Measurements from ENCODE around the gene FOSL2.
A peak's percentile ranks its signal among the peaks of the same experiment; 100 is the strongest.

The FOSL2 gene

DNA sequence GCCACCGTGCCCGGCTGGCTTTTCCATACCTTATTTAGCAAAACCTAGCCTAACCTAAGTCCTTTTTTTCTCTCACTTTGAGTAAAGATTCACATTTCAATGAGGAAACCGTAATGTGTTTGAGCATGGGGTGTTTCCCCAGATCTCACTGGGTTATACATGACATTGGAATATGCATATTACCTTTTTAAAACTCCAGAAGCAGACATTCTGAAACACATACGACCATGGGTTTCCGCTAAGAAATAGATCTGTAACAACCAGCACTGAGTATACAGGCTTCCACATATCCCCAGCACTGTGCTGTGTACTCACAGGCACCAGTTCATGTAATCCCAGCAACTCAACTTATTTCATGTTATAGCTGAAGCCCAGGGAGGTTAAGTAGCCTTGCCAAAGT lies 41.0 kb upstream of the FOSL2 start:
- no peaks in the 10 kb centered on the region for H3K36me3 Mint-ChIP-seq (ENCODE audit: low read depth)
- H3K27me3 Mint-ChIP-seq: peaks cover 22% of the 10 kb centered on the region
- no peaks in the 10 kb centered on the region for H3K9me3 Mint-ChIP-seq
- no peak overlapping the region for H3K4me3 Mint-ChIP-seq
- intact Hi-C loops (cut with micrococcal nuclease): no loop called here
- no peak overlapping the region for H3K27ac Mint-ChIP-seq
- peaks cover 26% of the 10 kb centered on the region for H3K4me1 Mint-ChIP-seq (ENCODE audit: low read depth)

- H3K27ac Mint-ChIP-seq: no peak overlapping the region
- no peak overlapping the region for H3K4me3 Mint-ChIP-seq
- H3K27me3 Mint-ChIP-seq: peaks cover 23% of the 10 kb centered on the region
- H3K4me1 Mint-ChIP-seq (ENCODE audit: low read depth): peaks cover 26% of the 10 kb centered on the region
- intact Hi-C loops (cut with micrococcal nuclease): no loop called here
- no peaks in the 10 kb centered on the region for H3K9me3 Mint-ChIP-seq
- H3K36me3 Mint-ChIP-seq (ENCODE audit: low read depth): no peaks in the 10 kb centered on the region
Observed at GRCh38 chr2:28352104-28352503, 40.6 kb upstream of the FOSL2 start.

DNA sequence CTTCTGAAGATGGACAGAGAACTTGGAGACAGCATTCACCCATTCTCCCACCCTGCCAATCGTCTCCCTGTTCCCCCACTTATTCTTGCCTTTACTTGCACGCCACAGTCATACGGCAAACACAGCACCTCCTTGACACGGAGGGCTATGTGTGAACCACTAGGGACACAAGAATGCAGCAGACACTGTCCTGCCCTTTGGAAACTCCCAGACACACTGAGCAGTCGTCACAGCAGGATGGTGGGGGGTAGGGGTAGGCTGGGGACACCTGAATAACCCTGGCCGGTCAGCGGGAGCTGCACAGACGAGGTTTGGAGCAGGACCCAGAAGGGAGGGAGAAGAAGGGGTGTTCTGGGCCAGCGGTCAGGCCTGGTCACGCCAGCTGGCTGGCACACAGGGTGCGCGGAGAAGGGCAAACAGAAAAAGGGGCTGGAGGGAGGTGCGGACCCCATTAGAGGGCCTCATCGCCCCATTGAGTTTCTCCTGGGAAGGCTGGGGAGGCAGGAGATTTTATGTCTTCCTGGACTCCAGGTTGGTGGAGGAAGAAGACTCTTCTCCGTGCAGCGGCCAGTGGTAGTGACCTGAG lies 40.0 kb upstream of the FOSL2 start:
- no peak overlapping the region for H3K4me3 Mint-ChIP-seq
- H3K4me1 Mint-ChIP-seq (ENCODE audit: low read depth): peaks cover 22% of the 10 kb centered on the region
- H3K27ac Mint-ChIP-seq: no peak overlapping the region
- no peaks in the 10 kb centered on the region for H3K9me3 Mint-ChIP-seq
- H3K27me3 Mint-ChIP-seq: peaks cover 23% of the 10 kb centered on the region
- intact Hi-C loops (cut with micrococcal nuclease): no loop called here
- H3K36me3 Mint-ChIP-seq (ENCODE audit: low read depth): no peaks in the 10 kb centered on the region

GRCh38 chr2:28354920-28355520 lies 37.6 kb upstream of the FOSL2 start:
- intact Hi-C loops (cut with micrococcal nuclease): no loop called here
- peaks cover 37% of the 10 kb centered on the region for H3K4me1 Mint-ChIP-seq (ENCODE audit: low read depth)
- H3K27me3 Mint-ChIP-seq: peaks cover 30% of the 10 kb centered on the region
- no peaks in the 10 kb centered on the region for H3K36me3 Mint-ChIP-seq (ENCODE audit: low read depth)
- no peak overlapping the region for H3K27ac Mint-ChIP-seq
- no peaks in the 10 kb centered on the region for H3K9me3 Mint-ChIP-seq
- H3K4me3 Mint-ChIP-seq: no peak overlapping the region

DNA sequence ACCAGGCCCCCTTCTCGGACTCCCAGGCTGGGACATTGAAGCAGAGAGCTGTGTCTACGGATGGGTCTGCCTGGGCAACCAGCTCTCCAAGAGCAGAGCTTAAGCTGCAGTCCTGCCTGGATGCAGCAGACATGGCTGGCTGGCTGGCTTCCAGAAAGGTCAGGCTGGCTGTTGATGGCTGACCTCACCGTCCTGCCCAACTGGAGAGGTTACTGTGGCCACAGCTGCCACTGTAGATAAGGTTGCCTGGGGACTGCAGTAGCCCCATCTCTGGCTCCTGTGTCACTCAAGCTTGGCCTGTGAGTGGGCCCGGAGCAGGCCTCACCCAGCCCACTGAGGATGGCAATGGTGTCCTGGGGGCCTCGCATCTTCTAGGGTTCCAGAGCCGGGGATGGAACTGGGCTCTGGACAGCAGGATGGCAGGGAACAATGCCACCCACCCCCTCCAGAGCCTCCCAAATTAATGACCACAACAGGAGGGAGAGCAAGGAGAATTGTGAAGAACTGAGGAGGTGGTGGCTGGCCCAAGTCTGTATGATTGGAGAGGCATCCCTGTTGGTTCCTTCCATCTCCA lies 37.0 kb upstream of the FOSL2 start:
- peaks cover 43% of the 10 kb centered on the region for H3K4me1 Mint-ChIP-seq (ENCODE audit: low read depth)
- intact Hi-C loops (cut with micrococcal nuclease): no loop called here
- H3K27ac Mint-ChIP-seq: peak overlapping the region; percentile 30
- no peaks in the 10 kb centered on the region for H3K36me3 Mint-ChIP-seq (ENCODE audit: low read depth)
- H3K4me3 Mint-ChIP-seq: no peak overlapping the region
- H3K9me3 Mint-ChIP-seq: no peaks in the 10 kb centered on the region
- H3K27me3 Mint-ChIP-seq: peaks cover 36% of the 10 kb centered on the region

- Mint-ChIP-seq H3K27me3 (peaks cover 42% of the 10 kb centered on the region), H3K4me3 (no peak overlapping the region), H3K27ac (peak overlapping the region; percentile 30), H3K9me3 (no peaks in the 10 kb centered on the region), H3K36me3 (ENCODE audit: low read depth) (no peaks in the 10 kb centered on the region), H3K4me1 (ENCODE audit: low read depth) (peaks cover 50% of the 10 kb centered on the region)
- intact Hi-C loops (cut with micrococcal nuclease): no loop called here
Observed at GRCh38 chr2:28356095-28356911, 36.4 kb upstream of the FOSL2 start.

- no peak overlapping the region for H3K27ac Mint-ChIP-seq
- no peak overlapping the region for H3K4me3 Mint-ChIP-seq
- peaks cover 47% of the 10 kb centered on the region for H3K27me3 Mint-ChIP-seq
- H3K36me3 Mint-ChIP-seq (ENCODE audit: low read depth): no peaks in the 10 kb centered on the region
- intact Hi-C loops (cut with micrococcal nuclease): no loop called here
- peaks cover 57% of the 10 kb centered on the region for H3K4me1 Mint-ChIP-seq (ENCODE audit: low read depth)
- H3K9me3 Mint-ChIP-seq: no peaks in the 10 kb centered on the region
Observed at GRCh38 chr2:28357055-28357454, 35.6 kb upstream of the FOSL2 start.

GRCh38 chr2:28357948-28358667 lies 34.5 kb upstream of the FOSL2 start:
- Mint-ChIP-seq H3K9me3 (no peaks in the 10 kb centered on the region), H3K36me3 (ENCODE audit: low read depth) (no peaks in the 10 kb centered on the region), H3K27me3 (peaks cover 51% of the 10 kb centered on the region), H3K4me1 (ENCODE audit: low read depth) (peaks cover 67% of the 10 kb centered on the region), H3K4me3 (no peak overlapping the region), H3K27ac (peak overlapping the region; percentile 75)
- intact Hi-C loops (cut with micrococcal nuclease): loop anchor here (2.0 kb wide), 1 partner anchor 15 kb away; no protein-coding TSS in a partner anchor

- Mint-ChIP-seq H3K27ac (peak overlapping the region; percentile 75), H3K9me3 (no peaks in the 10 kb centered on the region), H3K4me3 (no peak overlapping the region), H3K4me1 (ENCODE audit: low read depth) (peaks cover 73% of the 10 kb centered on the region), H3K27me3 (peaks cover 57% of the 10 kb centered on the region), H3K36me3 (ENCODE audit: low read depth) (no peaks in the 10 kb centered on the region)
- intact Hi-C loops (cut with micrococcal nuclease): loop anchor here (1.0 to 2.0 kb wide), 2 partner anchors 16 to 32 kb away; no protein-coding TSS in a partner anchor
Observed at GRCh38 chr2:28358668-28359201, 33.9 kb upstream of the FOSL2 start.

DNA sequence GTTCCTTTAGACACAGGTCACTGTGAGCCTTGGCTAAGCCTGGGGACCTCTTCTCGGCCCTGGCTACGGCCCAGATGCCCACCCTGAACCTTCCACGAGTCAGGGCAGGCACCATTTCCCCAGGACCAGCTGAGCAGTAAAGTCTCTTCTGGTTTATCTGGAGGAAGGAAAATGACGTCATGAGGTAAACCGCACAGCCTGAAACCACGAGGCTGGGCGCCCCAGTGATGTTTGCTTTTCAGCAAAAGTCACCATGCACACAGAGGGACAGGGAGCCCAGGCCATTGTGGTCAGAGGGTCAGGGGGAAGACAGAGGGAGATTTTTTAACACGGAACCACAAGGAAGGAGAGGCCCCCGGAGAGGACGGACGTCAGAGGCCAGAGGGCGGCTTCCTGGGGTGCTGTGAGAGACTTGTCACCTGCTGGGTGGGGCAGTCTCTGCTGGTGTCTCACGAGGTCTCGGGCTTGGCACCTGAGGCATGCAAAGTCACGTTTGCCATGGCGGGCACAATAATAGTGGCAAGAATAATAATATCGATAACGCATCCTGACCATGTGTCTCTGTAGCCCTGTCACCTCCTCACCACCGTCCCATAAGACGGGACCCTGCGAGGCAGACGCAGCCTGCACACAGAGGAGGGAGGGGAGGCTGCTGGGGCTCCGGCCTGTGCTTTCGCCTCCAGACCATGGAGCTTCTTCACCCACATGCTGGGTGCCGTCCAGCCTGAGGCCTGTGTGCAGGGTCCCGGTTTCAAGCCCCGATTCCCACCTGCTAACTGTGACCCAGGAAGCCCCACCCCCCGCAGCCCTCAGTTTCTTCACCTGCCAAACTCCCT lies 33.2 kb upstream of the FOSL2 start:
- Mint-ChIP-seq H3K36me3 (ENCODE audit: low read depth) (no peaks in the 10 kb centered on the region), H3K4me3 (peak overlapping the region; percentile 18), H3K27me3 (peaks cover 59% of the 10 kb centered on the region), H3K27ac (peak overlapping the region; percentile 75), H3K9me3 (no peaks in the 10 kb centered on the region), H3K4me1 (ENCODE audit: low read depth) (peaks cover 79% of the 10 kb centered on the region)
- intact Hi-C loops (cut with micrococcal nuclease): loop anchor here (1.0 to 2.0 kb wide), 2 partner anchors 17 to 31 kb away; no protein-coding TSS in a partner anchor

DNA sequence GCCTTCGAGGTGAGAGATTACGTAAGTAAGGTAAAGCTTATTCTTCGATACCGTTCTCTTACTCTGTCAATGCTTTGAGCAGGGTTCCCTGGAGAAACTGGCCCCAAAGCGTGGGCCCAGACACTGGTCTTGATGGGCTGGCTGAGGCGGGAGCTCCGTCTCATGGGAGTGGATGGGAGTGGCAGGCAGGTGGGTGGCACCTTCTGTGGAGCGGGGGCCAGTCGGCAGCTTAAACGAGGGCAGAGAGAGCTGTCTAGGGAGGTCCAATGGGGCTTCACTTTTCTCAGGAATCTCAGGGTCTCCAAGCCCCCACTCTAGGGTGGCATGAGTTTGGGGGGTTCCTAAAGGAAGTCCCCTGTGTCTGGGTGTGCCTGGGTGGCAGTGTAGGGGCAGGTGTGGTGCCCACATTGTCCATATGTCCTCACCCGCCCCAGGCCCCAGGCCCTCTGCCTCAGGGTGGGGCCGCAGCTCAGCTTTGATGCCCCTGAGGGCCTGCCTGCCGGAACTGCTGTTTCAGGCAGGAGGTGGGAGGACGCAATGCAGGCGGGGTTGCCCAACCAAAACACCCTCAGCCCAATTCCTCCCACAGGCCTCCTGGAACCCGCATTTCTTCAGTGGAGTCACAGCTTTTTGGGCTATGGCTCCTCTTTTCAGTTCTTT lies 32.5 kb upstream of the FOSL2 start:
- H3K4me3 Mint-ChIP-seq: no peak overlapping the region
- H3K9me3 Mint-ChIP-seq: no peaks in the 10 kb centered on the region
- H3K27me3 Mint-ChIP-seq: peaks cover 61% of the 10 kb centered on the region
- no peaks in the 10 kb centered on the region for H3K36me3 Mint-ChIP-seq (ENCODE audit: low read depth)
- intact Hi-C loops (cut with micrococcal nuclease): no loop called here
- H3K4me1 Mint-ChIP-seq (ENCODE audit: low read depth): peaks cover 77% of the 10 kb centered on the region
- H3K27ac Mint-ChIP-seq: peak overlapping the region; percentile 75

GRCh38 chr2:28360718-28361293 lies 31.9 kb upstream of the FOSL2 start:
- no peaks in the 10 kb centered on the region for H3K9me3 Mint-ChIP-seq
- intact Hi-C loops (cut with micrococcal nuclease): no loop called here
- H3K27ac Mint-ChIP-seq: peak overlapping the region; percentile 75
- H3K36me3 Mint-ChIP-seq (ENCODE audit: low read depth): no peaks in the 10 kb centered on the region
- peaks cover 59% of the 10 kb centered on the region for H3K27me3 Mint-ChIP-seq
- H3K4me1 Mint-ChIP-seq (ENCODE audit: low read depth): peaks cover 74% of the 10 kb centered on the region
- H3K4me3 Mint-ChIP-seq: no peak overlapping the region

Data from dendritic cell treated with granulocyte-macrophage colony-stimulating factor and Interleukin-4, amounts not matched to agents 40 ng/mL and 50 ng/mL, for 4 days (primary cell).